B cell (primary cell): ENCODE results near the gene KRT73. TPM values are rescaled to one million over a fixed set of nuclear protein-coding genes. Genes with fewer than 3 reads are reported as not detected.

Experiments used
- ATAC-seq: fragments of 200-7000 bp; cut with Tn5 transposase; one replicate; pipeline ENCODE4 v1.10.0; 2021; ENCODE audit warnings: low read depth, mild to moderate bottlenecking, moderate number of reproducible peaks, moderate library complexity
- CTCF ChIA-PET: fragments of 350-600 bp; sonication (Branson Sonifier 250); formaldehyde crosslinking; loops from one replicate; lab custom pipeline; 2021; ENCODE audit warnings: antibody characterized with exemption, inconsistent platforms; lab: Charles Lee
- POLR2A ChIA-PET: fragments of 350-600 bp; sonication (Branson Sonifier 250); formaldehyde crosslinking; loops from one replicate; lab custom pipeline; 2021; ENCODE audit warnings: antibody characterized with exemption; lab: Charles Lee
- DNase-seq: peaks from one replicate; pipeline ENCODE4 v3.0.0; 2013
- H2AFZ ChIP-seq: 2 replicates; pipeline ENCODE4 v1.6.1; 2012; ENCODE audit warnings: mild to moderate bottlenecking, low read depth, low read length; ENCODE audit not compliant: insufficient read depth, poor library complexity, severe bottlenecking
- H3K27ac ChIP-seq, 2 donors: 1 replicate in 1 of 2; 2 replicates in 1 of 2; pipeline ENCODE4 v1.5.1; 2012 to 2013; ENCODE audit warnings: low read length in 2 of 2, mild to moderate bottlenecking in 2 of 2, moderate library complexity in 1 of 2
- H3K27me3 ChIP-seq, 4 experiments: fragments of 200-600 bp in 1 of 4; sonication (generic) in 1 of 4; replicated peaks in 1 of 4; 1 replicate in 2 of 4; 2 replicates in 2 of 4; pipeline versions ENCODE4 v1.6.1 to v1.7.0; 2013 to 2016; ENCODE audit warnings: low read length in 3 of 4, mild to moderate bottlenecking in 2 of 4, mixed read lengths in 1 of 4, moderate library complexity in 1 of 4; ENCODE audit not compliant: insufficient read depth in 4 of 4, control insufficient read depth in 3 of 4; ENCODE audit errors: control extremely low read depth in 1 of 4
- H3K36me3 ChIP-seq, 2 experiments: replicated peaks in 1 of 2; 1 replicate in 1 of 2; 2 replicates in 1 of 2; pipeline versions ENCODE4 v1.6.1 to v1.7.1; 2013; ENCODE audit warnings: low read length in 1 of 2; ENCODE audit not compliant: insufficient read depth in 2 of 2, control insufficient read depth in 1 of 2; ENCODE audit errors: control extremely low read depth in 1 of 2, extremely low read depth in 1 of 2
- H3K4me1 ChIP-seq, 2 donors: fragments of 200-600 bp in 1 of 2; sonication (generic) in 1 of 2; 1 replicate in 1 of 2; 2 replicates in 1 of 2; pipeline versions ENCODE4 v1.5.1 to v1.6.1; 2013 to 2017; ENCODE audit warnings: low read length in 2 of 2; ENCODE audit not compliant: control insufficient read depth in 2 of 2, insufficient read depth in 2 of 2
- H3K4me2 ChIP-seq: replicated peaks from 2 replicates; pipeline ENCODE3; 2012; ENCODE audit warnings: mild to moderate bottlenecking, low read depth, low read length; ENCODE audit not compliant: poor library complexity, severe bottlenecking
- H3K4me3 ChIP-seq, 5 experiments: fragments of 200-600 bp in 1 of 5; sonication (generic) in 1 of 5; 1 replicate in 3 of 5; 2 replicates in 2 of 5; pipeline versions ENCODE4 v1.5.1 to v1.7.0; 2011 to 2016; ENCODE audit warnings: low read length in 4 of 5, mild to moderate bottlenecking in 4 of 5, low read depth in 2 of 5, control low read depth in 1 of 5, moderate library complexity in 1 of 5; ENCODE audit not compliant: insufficient read depth in 1 of 5; ENCODE audit errors: control extremely low read depth in 1 of 5, extremely low read depth in 1 of 5
- H3K79me2 ChIP-seq: fragments of 200-600 bp; sonication (generic); one replicate; pipeline ENCODE4 v1.6.0; 2016; ENCODE audit warnings: low read length; ENCODE audit not compliant: control insufficient read depth, insufficient read depth
- H3K9ac ChIP-seq: fragments of 200-600 bp; sonication (generic); 2 replicates; pipeline ENCODE4 v1.6.1; 2017; ENCODE audit warnings: mild to moderate bottlenecking, low read length, moderate library complexity
- H3K9me3 ChIP-seq, 3 donors: one replicate each; pipeline versions ENCODE4 v1.6.1 to v1.7.1; 2013; ENCODE audit warnings: low read length in 2 of 3; ENCODE audit not compliant: control insufficient read depth in 2 of 3, insufficient read depth in 1 of 3; ENCODE audit errors: control extremely low read depth in 1 of 3
- H4K20me1 ChIP-seq: 2 replicates; pipeline ENCODE4 v1.6.0; 2012; ENCODE audit warnings: mild to moderate bottlenecking, low read length; ENCODE audit not compliant: insufficient read depth, control insufficient read depth, poor library complexity, severe bottlenecking
- H3K27ac Mint-ChIP-seq: one replicate; pipeline ENCODE4 v1.8.0; 2021; ENCODE audit warnings: mixed read lengths
- H3K27me3 Mint-ChIP-seq: one replicate; pipeline ENCODE4 v1.8.0; 2021; ENCODE audit warnings: mixed read lengths
- H3K4me1 Mint-ChIP-seq: one replicate; pipeline ENCODE4 v1.8.0; 2021; ENCODE audit warnings: mixed read lengths
- H3K4me3 Mint-ChIP-seq: one replicate; pipeline ENCODE4 v1.8.0; 2021; ENCODE audit warnings: mixed read lengths
- H3K9me3 Mint-ChIP-seq: one replicate; pipeline ENCODE4 v1.8.0; 2022; ENCODE audit warnings: mixed read lengths; ENCODE audit not compliant: insufficient read depth
- EZH2 ChIP-seq: IDR thresholded peaks from 2 replicates; pipeline ENCODE4 v1.6.1; 2012; ENCODE audit warnings: borderline replicate concordance, low read depth, mild to moderate bottlenecking, moderate library complexity, low read length; ENCODE audit not compliant: insufficient read depth, poor library complexity, severe bottlenecking
- WGBS: methylation state at CpG from one replicate; pipeline ENCODE4 v1.1.5; 2013; ENCODE audit warnings: missing lambda C conversion rate; ENCODE audit not compliant: insufficient coverage; 5-methylcytosine and 5-hydroxymethylcytosine counted together
- intact Hi-C: fragments of 100-400 bp; cut with micrococcal nuclease; formaldehyde crosslinking; loops from one replicate; pipeline ENCODE4 v1.10.0; 2022
- polyA plus RNA-seq: library from polyadenylated mRNA; depleted of rRNA; stranded (reverse); fragments of >200 nt; gene quantifications from 2 replicates; pipeline ENCODE4 v1.2.3, GENCODE V29; 2012
- total RNA-seq, 2 donors: library from RNA; stranded (reverse); fragments of 120-200 nt in 1 of 2; gene quantifications; 1 replicate in 1 of 2; 2 replicates in 1 of 2; pipeline versions ENCODE4 v1.2.3 to v1.2.4, GENCODE V29; 2013 to 2022
- TF ChIP-seq, protein P1 (sequence below): fragments of 200-600 bp; IDR thresholded peaks from one replicate; pipeline ENCODE4 v1.8.0; 2022; ENCODE audit warnings: antibody characterized with exemption, mild to moderate bottlenecking

KRT73 gene
- total and polyA plus RNA-seq, 2 donors (not counting 1 experiment from before 2014, with no cell fraction given) = 0.07 TPM; not detected in 1

GRCh38 chr12:52611080-52611468 is 7.3 kb downstream of the KRT73 start:
- Histone ChIP-seq H3K36me3 (no peaks in the 10 kb centered on the region), H3K9ac (no peak overlapping the region), H3K4me3 (no peak overlapping the region), H3K27me3 (no peaks in the 10 kb centered on the region), H3K79me2 (no peaks in the 10 kb centered on the region), H3K27ac (no peak overlapping the region), H4K20me1 (no peaks in the 10 kb centered on the region), H3K4me1 (no peaks in the 10 kb centered on the region), H2AFZ (no peak overlapping the region), H3K9me3 (peaks cover 0 to 2% (median 0%) of the 10 kb centered on the region in 3 donors), H3K4me2 (no peak overlapping the region)
- DNase-seq (no peak), ATAC-seq (no peak)
- Mint-ChIP-seq H3K9me3 (no peaks in the 10 kb centered on the region), H3K4me3 (no peak overlapping the region), H3K4me1 (no peaks in the 10 kb centered on the region), H3K27me3 (peaks cover 33% of the 10 kb centered on the region), H3K27ac (no peak overlapping the region)
- intact Hi-C loops = no loop called here
- POLR2A ChIA-PET = no interaction called here
- WGBS = 97% methylated on average over 6 of the region's 6 CpGs
- CTCF ChIA-PET = no interaction called here
- TF ChIP-seq, protein P1, sequence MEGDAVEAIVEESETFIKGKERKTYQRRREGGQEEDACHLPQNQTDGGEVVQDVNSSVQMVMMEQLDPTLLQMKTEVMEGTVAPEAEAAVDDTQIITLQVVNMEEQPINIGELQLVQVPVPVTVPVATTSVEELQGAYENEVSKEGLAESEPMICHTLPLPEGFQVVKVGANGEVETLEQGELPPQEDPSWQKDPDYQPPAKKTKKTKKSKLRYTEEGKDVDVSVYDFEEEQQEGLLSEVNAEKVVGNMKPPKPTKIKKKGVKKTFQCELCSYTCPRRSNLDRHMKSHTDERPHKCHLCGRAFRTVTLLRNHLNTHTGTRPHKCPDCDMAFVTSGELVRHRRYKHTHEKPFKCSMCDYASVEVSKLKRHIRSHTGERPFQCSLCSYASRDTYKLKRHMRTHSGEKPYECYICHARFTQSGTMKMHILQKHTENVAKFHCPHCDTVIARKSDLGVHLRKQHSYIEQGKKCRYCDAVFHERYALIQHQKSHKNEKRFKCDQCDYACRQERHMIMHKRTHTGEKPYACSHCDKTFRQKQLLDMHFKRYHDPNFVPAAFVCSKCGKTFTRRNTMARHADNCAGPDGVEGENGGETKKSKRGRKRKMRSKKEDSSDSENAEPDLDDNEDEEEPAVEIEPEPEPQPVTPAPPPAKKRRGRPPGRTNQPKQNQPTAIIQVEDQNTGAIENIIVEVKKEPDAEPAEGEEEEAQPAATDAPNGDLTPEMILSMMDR = no peak
- TF ChIP-seq EZH2 = no peak

- H3K27me3 ChIP-seq = no peaks in the 10 kb centered on the region
- Mint-ChIP-seq H3K27ac (no peak overlapping the region), H3K4me3 (no peak overlapping the region), H3K9me3 (no peaks in the 10 kb centered on the region), H3K4me1 (no peaks in the 10 kb centered on the region), H3K27me3 (peaks cover 29% of the 10 kb centered on the region)
- intact Hi-C loops = no loop called here
- H3K79me2 ChIP-seq = no peaks in the 10 kb centered on the region
- ATAC-seq = no peak
- no peak overlapping the region for H2AFZ ChIP-seq
- H4K20me1 ChIP-seq = no peaks in the 10 kb centered on the region
- ChIA-PET POLR2A (no interaction called here), CTCF (interaction anchor here (0.7 kb wide), 1 partner anchor 10 kb away, joined by 3 read pairs; the partner anchor contains the start of gene KRT73)
- no peak overlapping the region for H3K4me3 ChIP-seq
- 91% methylated on average over 8 of the region's 8 CpGs for WGBS
- TF ChIP-seq, protein P1 = no peak
- TF ChIP-seq EZH2 = no peak
- H3K36me3 ChIP-seq = no peaks in the 10 kb centered on the region
- H3K4me1 ChIP-seq = no peaks in the 10 kb centered on the region
- H3K4me2 ChIP-seq = no peak overlapping the region
- H3K9me3 ChIP-seq = no peaks in the 10 kb centered on the region
- no peak overlapping the region for H3K9ac ChIP-seq
- no peak overlapping the region for H3K27ac ChIP-seq
- no peak for DNase-seq
These were observed 9.3 kb downstream of the KRT73 start for GRCh38 chr12:52608826-52609630.
